Measurements from ENCODE around the gene ALPI. TPM values are rescaled to one million over a fixed set of nuclear protein-coding genes. Genes with fewer than 3 reads are reported as not detected.

The ALPI gene
- total and polyA plus RNA-seq, 12 donors: not detected

- peaks cover 0 to 18% (median 11%) of the 10 kb centered on the region in 9 donors for H3K4me1 ChIP-seq
- 1 to 2% methylated on average over 71 to 100 of the region's 102 CpGs for WGBS, 2 donors
- no peaks in the 10 kb centered on the region for H3K9me3 ChIP-seq
- H3K27ac ChIP-seq: no peak within 1 kb of the TSS
- peak within 1 kb of the TSS in 2 of 10 donors; percentile 9 to 17 for H3K4me3 ChIP-seq
- no peaks in the 10 kb centered on the region for H3K36me3 ChIP-seq
- no peak for ATAC-seq
- no peak for TF ChIP-seq CTCF (IDR thresholded peaks at IDR 0.05)
- intact Hi-C loops (cut with DNase I): no loop called here
- peaks cover 25 to 77% (median 68%) of the 10 kb centered on the region in 7 donors for H3K27me3 ChIP-seq
- no peak for DNase-seq
Observed at GRCh38 chr2:232487385-232488096, 31.6 kb downstream of the ALPI start, which contains the start of gene ECEL1. TSS of gene ECEL1 (minus strand) at chr2:232487834. CDS start at chr2:232486653, 1,181 bp downstream.

- no peaks in the 10 kb centered on the region for H3K9me3 ChIP-seq
- no peaks in the 10 kb centered on the region for H3K36me3 ChIP-seq
- DNase-seq: no peak
- H3K4me3 ChIP-seq: no peak overlapping the region
- ATAC-seq: no peak
- peaks cover 25 to 70% (median 61%) of the 10 kb centered on the region in 7 donors for H3K27me3 ChIP-seq
- peaks cover 0 to 18% (median 11%) of the 10 kb centered on the region in 9 donors for H3K4me1 ChIP-seq
- 45% methylated on average over 16 of the region's 16 CpGs for WGBS, 2 donors
- no peak overlapping the region for H3K27ac ChIP-seq
- intact Hi-C loops (cut with DNase I): no loop called here
- TF ChIP-seq CTCF (IDR thresholded peaks at IDR 0.05): no peak
Observed at GRCh38 chr2:232488097-232488711, 32.3 kb downstream of the ALPI start.

- WGBS, 2 donors: 85 to 90% methylated on average over 5 of the region's 5 CpGs
- intact Hi-C loops (cut with DNase I): no loop called here
- H3K4me1 ChIP-seq: peaks cover 0 to 18% (median 11%) of the 10 kb centered on the region in 9 donors
- H3K9me3 ChIP-seq: no peaks in the 10 kb centered on the region
- TF ChIP-seq CTCF (IDR thresholded peaks at IDR 0.05): no peak
- no peak for ATAC-seq
- no peak overlapping the region for H3K27ac ChIP-seq
- H3K4me3 ChIP-seq: no peak overlapping the region
- H3K27me3 ChIP-seq: peaks cover 25 to 64% (median 55%) of the 10 kb centered on the region in 7 donors
- H3K36me3 ChIP-seq: no peaks in the 10 kb centered on the region
- no peak for DNase-seq
Observed at GRCh38 chr2:232488721-232489300, 32.9 kb downstream of the ALPI start.

- TF ChIP-seq CTCF (IDR thresholded peaks at IDR 0.05): no peak
- Histone ChIP-seq H3K27me3 (peaks cover 25 to 56% (median 47%) of the 10 kb centered on the region in 7 donors), H3K36me3 (no peaks in the 10 kb centered on the region), H3K27ac (no peak overlapping the region), H3K4me1 (peaks cover 0 to 18% (median 11%) of the 10 kb centered on the region in 9 donors), H3K4me3 (no peak overlapping the region), H3K9me3 (no peaks in the 10 kb centered on the region)
- ATAC-seq: no peak
- DNase-seq: no peak
- intact Hi-C loops (cut with DNase I): no loop called here
- 70 to 76% methylated on average over 9 of the region's 9 CpGs for WGBS, 2 donors
Observed at GRCh38 chr2:232489516-232490220, 33.7 kb downstream of the ALPI start.

Measured in heart right ventricle (tissue), 16 donors.